Measurements from ENCODE around the gene EMILIN1.

The EMILIN1 gene

GRCh38 chr2:27081984-27082772 is 3.8 kb downstream of the EMILIN1 start:
- DNase-seq = no peak

GRCh38 chr2:27082773-27083409 is 4.5 kb downstream of the EMILIN1 start:
- no peak for DNase-seq

- no peak for DNase-seq
Observed at GRCh38 chr2:27083410-27084296, 5.2 kb downstream of the EMILIN1 start.

- DNase-seq = no peak
Observed at GRCh38 chr2:27084297-27085061, 6.1 kb downstream of the EMILIN1 start.

GRCh38 chr2:27085062-27085672 is 6.8 kb downstream of the EMILIN1 start:
- DNase-seq = no peak

- DNase-seq = peak; percentile 46
Observed at GRCh38 chr2:27085673-27086089, 7.3 kb downstream of the EMILIN1 start.

GRCh38 chr2:27086090-27086723 is 7.8 kb downstream of the EMILIN1 start:
- peak; percentile 98 for DNase-seq

GRCh38 chr2:27086724-27087593 is 8.5 kb downstream of the EMILIN1 start, which contains the start of gene KHK:
TSS of gene KHK (plus strand) at chr2:27086772. CDS start at chr2:27087260, 488 bp downstream.
- DNase-seq = no peak

- DNase-seq = no peak
Observed at GRCh38 chr2:27087823-27088410, 9.5 kb downstream of the EMILIN1 start.

- no peak for DNase-seq
Observed at GRCh38 chr2:27088634-27089033, 10.2 kb downstream of the EMILIN1 start.

GRCh38 chr2:27089111-27089954 is 10.9 kb downstream of the EMILIN1 start:
- no peak for DNase-seq

- DNase-seq = no peak
Observed at GRCh38 chr2:27091746-27092695, 13.6 kb downstream of the EMILIN1 start.

- DNase-seq = no peak
Observed at GRCh38 chr2:27092696-27093429, 14.4 kb downstream of the EMILIN1 start.

- no peak for DNase-seq
Observed at GRCh38 chr2:27093430-27094352, 15.3 kb downstream of the EMILIN1 start.

- DNase-seq = no peak
Observed at GRCh38 chr2:27094353-27094984, 16.1 kb downstream of the EMILIN1 start.

GRCh38 chr2:27095427-27095744 is 17.0 kb downstream of the EMILIN1 start:
- no peak for DNase-seq

Measured in CD4-positive, alpha-beta T cell treated with Interleukin-6 for 4 hours (primary cell).